Right lung (tissue), 5 donors: ENCODE data around the gene SERAC1. TPM values are rescaled to one million over a fixed set of nuclear protein-coding genes. Genes with fewer than 3 reads are reported as not detected.

Experiments used
- DNase-seq, 2 donors: peaks; one replicate each; pipeline ENCODE4 v3.0.0-alpha.2; 2013
- polyA plus RNA-seq, 5 donors: library from polyadenylated mRNA; unstranded; fragments of 120-200 nt; gene quantifications; one replicate each; pipeline versions ENCODE4 v1.2.1 to v1.2.3, GENCODE V29; 2013; ENCODE audit warnings: inconsistent platforms in 1 of 5, low replicate concordance in 1 of 5; ENCODE audit not compliant: insufficient read length in 5 of 5, insufficient read depth in 1 of 5

The SERAC1 gene
- polyA plus RNA-seq, 5 donors, result 6.9 to 10.8 (median 9.4) TPM

- DNase-seq, result no peak
Observed at GRCh38 chr6:158080849-158081656, 87.0 kb downstream of the SERAC1 start.

- DNase-seq, result no peak
Observed at GRCh38 chr6:158078320-158078719, 89.7 kb downstream of the SERAC1 start.

- DNase-seq, result no peak
Observed at GRCh38 chr6:158077676-158078075, 90.4 kb downstream of the SERAC1 start.

GRCh38 chr6:158076548-158076947 is 91.5 kb downstream of the SERAC1 start:
- no peak for DNase-seq

- DNase-seq, result no peak
Observed at GRCh38 chr6:158073776-158074175, 94.3 kb downstream of the SERAC1 start.

GRCh38 chr6:158072083-158072721 is 95.9 kb downstream of the SERAC1 start:
- DNase-seq, result peak; percentile 58 to 68

GRCh38 chr6:158071121-158072082 is 96.7 kb downstream of the SERAC1 start:
- no peak for DNase-seq

- no peak for DNase-seq
Observed at GRCh38 chr6:158070513-158070912, 97.5 kb downstream of the SERAC1 start.

GRCh38 chr6:158069800-158070195 is 98.3 kb downstream of the SERAC1 start:
- DNase-seq, result no peak

GRCh38 chr6:158068893-158069799 is 98.9 kb downstream of the SERAC1 start:
- DNase-seq, result peak in 1 of 2 donors; percentile 38

- no peak for DNase-seq
Observed at GRCh38 chr6:158068156-158068892, 99.7 kb downstream of the SERAC1 start.

GRCh38 chr6:158067436-158068015 is 100.5 kb downstream of the SERAC1 start:
- no peak for DNase-seq

- no peak for DNase-seq
Observed at GRCh38 chr6:158066136-158066781, 101.8 kb downstream of the SERAC1 start.

- DNase-seq, result no peak
Observed at GRCh38 chr6:158064725-158065251, 103.3 kb downstream of the SERAC1 start.

- DNase-seq, result no peak
Observed at GRCh38 chr6:158063736-158064135, 104.3 kb downstream of the SERAC1 start.

- DNase-seq, result no peak
Observed at GRCh38 chr6:158061709-158062461, 106.2 kb downstream of the SERAC1 start.

GRCh38 chr6:158061361-158061708 is 106.7 kb downstream of the SERAC1 start:
- DNase-seq, result no peak
